Measurements from ENCODE around the gene KIF19.

GRCh38 chr17:74350486-74350885 lies 24.5 kb downstream of the KIF19 start:
- TF ChIP-seq, protein P1, sequence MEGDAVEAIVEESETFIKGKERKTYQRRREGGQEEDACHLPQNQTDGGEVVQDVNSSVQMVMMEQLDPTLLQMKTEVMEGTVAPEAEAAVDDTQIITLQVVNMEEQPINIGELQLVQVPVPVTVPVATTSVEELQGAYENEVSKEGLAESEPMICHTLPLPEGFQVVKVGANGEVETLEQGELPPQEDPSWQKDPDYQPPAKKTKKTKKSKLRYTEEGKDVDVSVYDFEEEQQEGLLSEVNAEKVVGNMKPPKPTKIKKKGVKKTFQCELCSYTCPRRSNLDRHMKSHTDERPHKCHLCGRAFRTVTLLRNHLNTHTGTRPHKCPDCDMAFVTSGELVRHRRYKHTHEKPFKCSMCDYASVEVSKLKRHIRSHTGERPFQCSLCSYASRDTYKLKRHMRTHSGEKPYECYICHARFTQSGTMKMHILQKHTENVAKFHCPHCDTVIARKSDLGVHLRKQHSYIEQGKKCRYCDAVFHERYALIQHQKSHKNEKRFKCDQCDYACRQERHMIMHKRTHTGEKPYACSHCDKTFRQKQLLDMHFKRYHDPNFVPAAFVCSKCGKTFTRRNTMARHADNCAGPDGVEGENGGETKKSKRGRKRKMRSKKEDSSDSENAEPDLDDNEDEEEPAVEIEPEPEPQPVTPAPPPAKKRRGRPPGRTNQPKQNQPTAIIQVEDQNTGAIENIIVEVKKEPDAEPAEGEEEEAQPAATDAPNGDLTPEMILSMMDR (conservative IDR thresholded peaks at IDR 0.05 in 1 of 2, IDR thresholded peaks at IDR 0.05 in 1 of 2; ENCODE audit: extremely low read depth in 1 of 2, insufficient read depth in 1 of 2, low read depth in 1 of 2, low read length in 2 of 2) = no peak
- TF ChIP-seq EZH2 (IDR thresholded peaks at IDR 0.05; ENCODE audit: borderline replicate concordance, low read length) = no peak
